ENCODE results near the gene PCP2. TPM values are rescaled to one million over a fixed set of nuclear protein-coding genes. Genes with fewer than 3 reads are reported as not detected.

The PCP2 gene
- total RNA-seq, 1 experiment from 2014 or later: not detected

DNA sequence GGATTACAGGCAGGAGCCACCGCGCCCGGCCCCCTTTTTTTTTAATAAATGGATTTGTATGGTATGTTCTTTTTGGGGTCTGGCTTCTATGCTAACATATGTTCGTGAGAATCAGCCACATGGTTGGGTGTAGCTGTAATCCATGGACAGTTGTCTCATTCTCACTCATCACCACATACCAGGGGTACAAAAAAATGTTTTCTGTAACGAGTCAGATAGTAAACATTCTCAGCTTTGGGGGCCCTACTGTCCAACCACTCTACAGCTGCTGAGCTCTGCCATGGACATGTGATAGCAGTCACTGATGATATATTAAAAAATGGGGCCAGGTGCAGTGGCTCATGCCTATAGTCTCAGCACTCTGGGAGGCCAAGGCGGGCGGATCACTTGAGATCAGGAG is 30.2 kb upstream of the PCP2 start:
- Histone ChIP-seq H3T11ph (ENCODE audit: low read length) (no peak overlapping the region), H4K91ac (ENCODE audit: insufficient read length, low read depth, low read length) (no peak overlapping the region), H4K5ac (ENCODE audit: insufficient read length, low read depth, low read length) (no peak overlapping the region), H3K27ac (ENCODE audit: insufficient read length, low read depth, low read length) (no peak overlapping the region), H3K4ac (ENCODE audit: low read depth, low read length) (no peak overlapping the region), H3K4me1 (ENCODE audit: insufficient read depth, low read length) (no peaks in the 10 kb centered on the region), H2BK5ac (ENCODE audit: insufficient read length, low read length) (no peak overlapping the region), H3K18ac (ENCODE audit: insufficient read length, low read depth, low read length) (no peak overlapping the region), H3K4me2 (ENCODE audit: insufficient read depth, insufficient read length, low read length) (no peak overlapping the region), H3K9ac (ENCODE audit: extremely low read depth, insufficient read length, low read length) (no peak overlapping the region), H2BK15ac (ENCODE audit: low read depth, low read length) (no peak overlapping the region), H3K14ac (ENCODE audit: insufficient read depth, low read length) (no peak overlapping the region), H4K8ac (replicated peaks; ENCODE audit: insufficient read length, low read depth, low read length) (no peak overlapping the region), H2BK120ac (ENCODE audit: low read depth, low read length, poor library complexity, severe bottlenecking) (no peak overlapping the region), H3K9me3 (ENCODE audit: control insufficient read depth, low read depth, low read length) (no peaks in the 10 kb centered on the region), H2AK5ac (ENCODE audit: insufficient read length, low read length) (no peak overlapping the region), H3K79me2 (ENCODE audit: insufficient read depth, low read length) (no peaks in the 10 kb centered on the region), H3K79me1 (ENCODE audit: insufficient read depth, low read depth, low read length, poor library complexity, severe bottlenecking) (no peaks in the 10 kb centered on the region), H3K23me2 (ENCODE audit: insufficient read length, low read depth, low read length, poor library complexity, severe bottlenecking) (no peaks in the 10 kb centered on the region), H3K23ac (ENCODE audit: insufficient read length, low read depth, low read length) (no peak overlapping the region), H3K56ac (ENCODE audit: insufficient read length, low read depth, low read length) (no peak overlapping the region), H4K20me1 (ENCODE audit: control insufficient read depth, insufficient read depth, insufficient read length) (no peaks in the 10 kb centered on the region), H2BK12ac (ENCODE audit: insufficient read length, low read depth, low read length) (no peak overlapping the region), H2AFZ (ENCODE audit: low read length) (no peak overlapping the region), H2BK20ac (ENCODE audit: low read depth, low read length, poor library complexity, severe bottlenecking) (no peak overlapping the region), H3K27me3 (ENCODE audit: insufficient read depth, low read length) (no peaks in the 10 kb centered on the region; the same call in 1 of the 2 replicates)
- Mint-ChIP-seq H3K27ac (no peak overlapping the region), H3K36me3 (ENCODE audit: insufficient read depth in 1 of 3, low read depth in 3 of 3) (no peaks in the 10 kb centered on the region; a peak in 1 of 7 replicates), H3K9me3 (peaks cover 0 to 3% of the 10 kb centered on the region in 2 experiments; a peak in 1 of 5 replicates), H3K4me3 (no peak overlapping the region), H3K4me1 (no peaks in the 10 kb centered on the region), H3K27me3 (ENCODE audit: low read depth) (peaks cover 77% of the 10 kb centered on the region)
- DNase-seq: no peak
- TF ChIP-seq, protein P1, sequence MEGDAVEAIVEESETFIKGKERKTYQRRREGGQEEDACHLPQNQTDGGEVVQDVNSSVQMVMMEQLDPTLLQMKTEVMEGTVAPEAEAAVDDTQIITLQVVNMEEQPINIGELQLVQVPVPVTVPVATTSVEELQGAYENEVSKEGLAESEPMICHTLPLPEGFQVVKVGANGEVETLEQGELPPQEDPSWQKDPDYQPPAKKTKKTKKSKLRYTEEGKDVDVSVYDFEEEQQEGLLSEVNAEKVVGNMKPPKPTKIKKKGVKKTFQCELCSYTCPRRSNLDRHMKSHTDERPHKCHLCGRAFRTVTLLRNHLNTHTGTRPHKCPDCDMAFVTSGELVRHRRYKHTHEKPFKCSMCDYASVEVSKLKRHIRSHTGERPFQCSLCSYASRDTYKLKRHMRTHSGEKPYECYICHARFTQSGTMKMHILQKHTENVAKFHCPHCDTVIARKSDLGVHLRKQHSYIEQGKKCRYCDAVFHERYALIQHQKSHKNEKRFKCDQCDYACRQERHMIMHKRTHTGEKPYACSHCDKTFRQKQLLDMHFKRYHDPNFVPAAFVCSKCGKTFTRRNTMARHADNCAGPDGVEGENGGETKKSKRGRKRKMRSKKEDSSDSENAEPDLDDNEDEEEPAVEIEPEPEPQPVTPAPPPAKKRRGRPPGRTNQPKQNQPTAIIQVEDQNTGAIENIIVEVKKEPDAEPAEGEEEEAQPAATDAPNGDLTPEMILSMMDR (conservative IDR thresholded peaks at IDR 0.05): no peak
- WGBS (ENCODE audit: extremely low coverage, insufficient read length, low lambda C conversion rate): no CpG with 5 or more reads among the region's 7 CpGs
